Measurements from ENCODE around the gene AR.
A peak's percentile ranks its signal among the peaks of the same experiment; 100 is the strongest.

Gene AR

DNA sequence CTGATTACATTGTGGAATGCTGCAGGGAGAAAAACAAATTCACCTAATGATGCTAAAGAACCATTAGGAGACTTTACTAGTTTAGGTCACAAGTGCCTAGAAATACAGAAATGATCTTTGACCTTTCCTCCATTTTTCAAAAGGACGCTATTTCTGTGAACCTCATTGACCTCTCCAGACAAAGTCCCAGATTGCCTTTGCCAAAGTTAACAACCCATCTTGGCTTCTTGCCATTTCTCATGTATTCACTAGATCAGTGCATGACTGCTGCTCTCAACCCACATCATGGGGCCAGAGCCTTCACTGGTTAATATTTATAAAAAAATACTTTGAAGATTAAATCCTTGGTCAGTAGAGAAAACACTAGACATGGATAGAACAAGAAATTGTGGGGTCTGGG is 19.9 kb upstream of the AR start:
- no peak overlapping the region for H3K18ac ChIP-seq (ENCODE audit: low read length)
- no peak overlapping the region for H3K9ac ChIP-seq (ENCODE audit: low read length)
- H2BK120ac ChIP-seq (ENCODE audit: low read depth, low read length) = no peak overlapping the region
- no peak overlapping the region for H3K27ac ChIP-seq (ENCODE audit: low read depth, low read length)
- no peak overlapping the region for H2BK5ac ChIP-seq (ENCODE audit: low read length)
- H2AK5ac ChIP-seq (ENCODE audit: low read length) = no peak overlapping the region
- no peak overlapping the region for H3K4me3 ChIP-seq (ENCODE audit: low read length)
- H3K79me2 ChIP-seq (ENCODE audit: control insufficient read depth, insufficient read depth, low read length) = no peaks in the 10 kb centered on the region
- no peak for DNase-seq
- H3K4me2 ChIP-seq (ENCODE audit: low read length) = no peak overlapping the region
- H3K4ac ChIP-seq (ENCODE audit: low read depth, low read length) = no peak overlapping the region
- no peaks in the 10 kb centered on the region for H3K79me1 ChIP-seq (ENCODE audit: low read length)
- H3K4me1 ChIP-seq (ENCODE audit: control insufficient read depth, low read depth, low read length) = no peaks in the 10 kb centered on the region
- H3K56ac ChIP-seq (ENCODE audit: low read length) = no peak overlapping the region
- H2BK15ac ChIP-seq (replicated peaks; ENCODE audit: low read depth) = no peak overlapping the region
- no CpG with 5 or more reads among the region's 1 CpG for WGBS (ENCODE audit: extremely low coverage, insufficient coverage, low lambda C conversion rate)
- H4K5ac ChIP-seq (ENCODE audit: low read length) = no peak overlapping the region
- no peak overlapping the region for H4K8ac ChIP-seq (ENCODE audit: low read depth, low read length)
- H3K27me3 ChIP-seq (ENCODE audit: insufficient read depth, low read length, poor library complexity) = no peaks in the 10 kb centered on the region
- no peak overlapping the region for H3K23ac ChIP-seq (ENCODE audit: low read length)
- no peaks in the 10 kb centered on the region for H3K36me3 ChIP-seq (ENCODE audit: control insufficient read depth, insufficient read depth, low read length)

DNA sequence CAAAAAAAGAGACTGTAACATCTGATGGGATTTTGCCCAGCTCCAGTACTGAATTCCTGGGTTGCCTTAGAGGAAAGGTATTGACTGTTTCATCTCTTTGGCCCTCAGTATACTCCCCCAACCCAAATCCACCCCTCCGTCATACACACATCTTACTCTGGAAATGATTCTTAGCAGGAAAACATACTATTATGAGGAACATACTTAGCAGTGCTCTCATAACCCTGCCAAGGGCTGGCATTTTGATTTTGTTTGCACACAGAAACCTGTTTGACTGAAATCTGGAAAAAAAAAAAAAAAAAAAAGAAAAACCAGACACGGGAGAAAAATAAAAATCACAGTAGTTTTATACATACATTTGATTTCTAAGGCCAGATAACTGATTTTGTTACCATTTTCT is 19.4 kb upstream of the AR start:
- Histone ChIP-seq H3K27ac (ENCODE audit: low read depth, low read length) (no peak overlapping the region), H3K36me3 (ENCODE audit: control insufficient read depth, insufficient read depth, low read length) (no peaks in the 10 kb centered on the region), H3K4ac (ENCODE audit: low read depth, low read length) (no peak overlapping the region), H2BK15ac (replicated peaks; ENCODE audit: low read depth) (no peak overlapping the region), H3K27me3 (ENCODE audit: insufficient read depth, low read length, poor library complexity) (no peaks in the 10 kb centered on the region), H3K4me3 (ENCODE audit: low read length) (no peak overlapping the region), H2BK120ac (ENCODE audit: low read depth, low read length) (no peak overlapping the region), H4K5ac (ENCODE audit: low read length) (no peak overlapping the region), H3K18ac (ENCODE audit: low read length) (no peak overlapping the region), H3K9ac (ENCODE audit: low read length) (no peak overlapping the region), H3K79me2 (ENCODE audit: control insufficient read depth, insufficient read depth, low read length) (no peaks in the 10 kb centered on the region), H4K8ac (ENCODE audit: low read depth, low read length) (no peak overlapping the region), H3K79me1 (ENCODE audit: low read length) (no peaks in the 10 kb centered on the region), H3K56ac (ENCODE audit: low read length) (no peak overlapping the region), H3K23ac (ENCODE audit: low read length) (no peak overlapping the region), H2BK5ac (ENCODE audit: low read length) (no peak overlapping the region), H3K4me1 (ENCODE audit: control insufficient read depth, low read depth, low read length) (no peaks in the 10 kb centered on the region), H2AK5ac (ENCODE audit: low read length) (no peak overlapping the region), H3K4me2 (ENCODE audit: low read length) (no peak overlapping the region)
- DNase-seq = no peak
- no CpG with 5 or more reads among the region's 2 CpGs for WGBS (ENCODE audit: extremely low coverage, insufficient coverage, low lambda C conversion rate)

DNA sequence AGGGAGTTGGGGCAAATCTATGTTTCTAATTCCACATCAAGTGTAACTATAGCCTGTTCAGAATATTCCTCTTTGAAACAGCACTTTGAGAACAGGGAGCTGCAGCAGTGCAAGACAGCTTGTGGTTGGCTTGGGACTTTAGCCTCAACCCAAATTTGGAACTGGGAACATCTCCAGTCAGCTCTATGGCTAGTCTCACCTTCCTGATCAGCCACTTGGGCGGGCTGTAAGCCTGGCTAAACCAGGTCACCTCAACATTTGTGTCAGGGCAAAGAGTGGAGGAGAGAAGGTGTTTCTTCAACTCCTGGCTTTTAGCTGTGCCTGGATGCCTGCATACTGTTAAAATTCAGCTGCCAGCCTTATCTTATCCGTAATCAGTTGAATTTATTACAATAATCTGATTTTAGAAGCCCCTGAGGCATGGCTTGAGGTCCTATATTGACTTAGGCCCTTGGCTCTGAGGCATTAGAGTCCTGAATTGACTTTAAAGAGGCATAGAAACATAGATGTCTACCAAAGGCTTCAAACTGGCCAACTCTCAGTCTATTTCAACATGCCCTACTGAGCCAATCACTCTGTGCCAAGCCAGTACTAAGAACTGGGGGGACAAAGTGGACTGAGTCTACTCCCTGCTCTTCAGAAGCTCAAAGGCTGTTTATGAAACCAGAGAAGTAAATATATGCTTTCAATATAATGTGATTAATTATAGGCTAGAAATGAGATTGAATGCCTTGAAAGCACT is 18.7 kb upstream of the AR start:
- Histone ChIP-seq H3K18ac (ENCODE audit: low read length) (no peak overlapping the region), H3K23ac (ENCODE audit: low read length) (no peak overlapping the region), H3K4me1 (ENCODE audit: control insufficient read depth, low read depth, low read length) (no peaks in the 10 kb centered on the region), H2AK5ac (ENCODE audit: low read length) (no peak overlapping the region), H2BK120ac (ENCODE audit: low read depth, low read length) (no peak overlapping the region), H3K56ac (ENCODE audit: low read length) (no peak overlapping the region), H3K9ac (ENCODE audit: low read length) (no peak overlapping the region), H3K27me3 (ENCODE audit: insufficient read depth, low read length, poor library complexity) (no peaks in the 10 kb centered on the region), H3K4me3 (ENCODE audit: low read length) (no peak overlapping the region), H3K4me2 (ENCODE audit: low read length) (no peak overlapping the region), H2BK15ac (replicated peaks; ENCODE audit: low read depth) (no peak overlapping the region), H4K8ac (ENCODE audit: low read depth, low read length) (no peak overlapping the region), H2BK5ac (ENCODE audit: low read length) (no peak overlapping the region), H3K4ac (ENCODE audit: low read depth, low read length) (no peak overlapping the region), H3K36me3 (ENCODE audit: control insufficient read depth, insufficient read depth, low read length) (no peaks in the 10 kb centered on the region), H3K27ac (ENCODE audit: low read depth, low read length) (no peak overlapping the region), H3K79me1 (ENCODE audit: low read length) (no peaks in the 10 kb centered on the region), H3K79me2 (ENCODE audit: control insufficient read depth, insufficient read depth, low read length) (no peaks in the 10 kb centered on the region), H4K5ac (ENCODE audit: low read length) (no peak overlapping the region)
- DNase-seq = peak; percentile 16
- no CpG with 5 or more reads among the region's 2 CpGs for WGBS (ENCODE audit: extremely low coverage, insufficient coverage, low lambda C conversion rate)

DNA sequence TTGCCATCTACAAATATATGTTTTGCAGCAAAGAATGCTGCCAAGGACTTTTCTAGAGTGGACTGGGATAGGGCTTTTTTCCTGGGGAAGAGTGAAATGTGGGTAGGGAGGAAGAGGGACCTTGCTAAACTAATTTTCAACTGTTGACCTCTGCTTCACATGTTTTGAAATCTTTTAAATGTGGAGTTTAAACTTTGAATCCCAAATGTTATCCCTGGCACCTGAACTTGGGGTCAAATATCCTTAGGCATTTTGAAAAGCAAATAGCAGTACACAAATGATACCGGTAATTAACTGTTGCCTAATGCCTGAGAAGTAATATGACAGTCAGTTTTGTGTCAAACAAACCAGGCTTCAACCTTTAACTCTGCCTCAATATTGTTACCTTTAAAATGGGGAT is 7.3 kb upstream of the AR start:
- Histone ChIP-seq H2BK15ac (replicated peaks; ENCODE audit: low read depth) (no peak overlapping the region), H3K9ac (ENCODE audit: low read length) (no peak overlapping the region), H3K4me3 (ENCODE audit: low read length) (no peak overlapping the region), H3K79me1 (ENCODE audit: low read length) (no peaks in the 10 kb centered on the region), H3K4me2 (ENCODE audit: low read length) (no peak overlapping the region), H3K18ac (ENCODE audit: low read length) (no peak overlapping the region), H3K4me1 (ENCODE audit: control insufficient read depth, low read depth, low read length) (no peaks in the 10 kb centered on the region), H3K23ac (ENCODE audit: low read length) (no peak overlapping the region), H2AK5ac (ENCODE audit: low read length) (no peak overlapping the region), H2BK120ac (ENCODE audit: low read depth, low read length) (no peak overlapping the region), H2BK5ac (ENCODE audit: low read length) (no peak overlapping the region), H3K36me3 (ENCODE audit: control insufficient read depth, insufficient read depth, low read length) (no peaks in the 10 kb centered on the region), H3K79me2 (ENCODE audit: control insufficient read depth, insufficient read depth, low read length) (no peaks in the 10 kb centered on the region), H4K5ac (ENCODE audit: low read length) (no peak overlapping the region), H3K56ac (ENCODE audit: low read length) (no peak overlapping the region), H4K8ac (ENCODE audit: low read depth, low read length) (no peak overlapping the region), H3K27me3 (ENCODE audit: insufficient read depth, low read length, poor library complexity) (no peaks in the 10 kb centered on the region), H3K27ac (ENCODE audit: low read depth, low read length) (no peak overlapping the region), H3K4ac (ENCODE audit: low read depth, low read length) (no peak overlapping the region)
- no peak for DNase-seq
- WGBS (ENCODE audit: extremely low coverage, insufficient coverage, low lambda C conversion rate) = no CpG with 5 or more reads among the region's 1 CpG

DNA sequence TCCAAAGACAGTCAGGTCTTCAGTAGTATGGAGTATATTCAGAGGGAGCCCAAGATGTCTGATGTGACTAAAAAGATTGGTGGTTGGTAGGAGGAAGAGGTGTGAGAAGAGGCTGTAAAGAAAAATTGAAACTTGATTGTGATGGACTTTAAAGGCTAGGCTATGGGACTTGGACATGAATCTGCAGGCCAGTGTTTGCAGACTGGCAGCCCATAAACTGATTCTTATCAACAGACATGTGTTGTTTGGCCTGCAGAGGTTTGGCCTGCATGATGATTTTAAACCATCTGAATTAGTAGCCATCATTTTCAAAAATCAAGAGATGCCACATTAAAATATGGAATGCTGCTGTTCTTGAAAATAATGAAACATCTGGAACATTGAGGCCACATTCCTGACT is 5.4 kb upstream of the AR start:
- no peak overlapping the region for H3K27ac ChIP-seq (ENCODE audit: low read depth, low read length)
- no peak overlapping the region for H3K9ac ChIP-seq (ENCODE audit: low read length)
- no peak overlapping the region for H4K8ac ChIP-seq (ENCODE audit: low read depth, low read length)
- H2BK15ac ChIP-seq (replicated peaks; ENCODE audit: low read depth) = no peak overlapping the region
- H3K18ac ChIP-seq (ENCODE audit: low read length) = no peak overlapping the region
- no peak overlapping the region for H2AK5ac ChIP-seq (ENCODE audit: low read length)
- H3K79me2 ChIP-seq (ENCODE audit: control insufficient read depth, insufficient read depth, low read length) = no peaks in the 10 kb centered on the region
- no peaks in the 10 kb centered on the region for H3K36me3 ChIP-seq (ENCODE audit: control insufficient read depth, insufficient read depth, low read length)
- no peak overlapping the region for H2BK120ac ChIP-seq (ENCODE audit: low read depth, low read length)
- H3K4me1 ChIP-seq (ENCODE audit: control insufficient read depth, low read depth, low read length) = no peaks in the 10 kb centered on the region
- no peak overlapping the region for H3K4me3 ChIP-seq (ENCODE audit: low read length)
- H2BK5ac ChIP-seq (ENCODE audit: low read length) = no peak overlapping the region
- H3K27me3 ChIP-seq (ENCODE audit: insufficient read depth, low read length, poor library complexity) = no peaks in the 10 kb centered on the region
- no peak for DNase-seq
- H3K23ac ChIP-seq (ENCODE audit: low read length) = no peak overlapping the region
- H3K4me2 ChIP-seq (ENCODE audit: low read length) = no peak overlapping the region
- H4K5ac ChIP-seq (ENCODE audit: low read length) = no peak overlapping the region
- H3K79me1 ChIP-seq (ENCODE audit: low read length) = no peaks in the 10 kb centered on the region
- no peak overlapping the region for H3K4ac ChIP-seq (ENCODE audit: low read depth, low read length)
- H3K56ac ChIP-seq (ENCODE audit: low read length) = no peak overlapping the region
